ENCODE results near the gene CHRNA5. TPM values are rescaled to one million over a fixed set of nuclear protein-coding genes. Genes with fewer than 3 reads are reported as not detected.
A peak's percentile ranks its signal among the peaks of the same experiment; 100 is the strongest.
"Not testable (repeated sequence)": the region's sequence is repeated elsewhere in the genome, so short reads cannot be mapped to it uniquely, and the experiment has no call there.

CHRNA5 gene
- total RNA-seq (0.94 TPM), polyA plus RNA-seq (1 to 10 TPM in 1 of 4 donors, under 1 TPM in 2, not detected in 1; 0.08 to 2.0 (median 0.29) TPM)

DNA sequence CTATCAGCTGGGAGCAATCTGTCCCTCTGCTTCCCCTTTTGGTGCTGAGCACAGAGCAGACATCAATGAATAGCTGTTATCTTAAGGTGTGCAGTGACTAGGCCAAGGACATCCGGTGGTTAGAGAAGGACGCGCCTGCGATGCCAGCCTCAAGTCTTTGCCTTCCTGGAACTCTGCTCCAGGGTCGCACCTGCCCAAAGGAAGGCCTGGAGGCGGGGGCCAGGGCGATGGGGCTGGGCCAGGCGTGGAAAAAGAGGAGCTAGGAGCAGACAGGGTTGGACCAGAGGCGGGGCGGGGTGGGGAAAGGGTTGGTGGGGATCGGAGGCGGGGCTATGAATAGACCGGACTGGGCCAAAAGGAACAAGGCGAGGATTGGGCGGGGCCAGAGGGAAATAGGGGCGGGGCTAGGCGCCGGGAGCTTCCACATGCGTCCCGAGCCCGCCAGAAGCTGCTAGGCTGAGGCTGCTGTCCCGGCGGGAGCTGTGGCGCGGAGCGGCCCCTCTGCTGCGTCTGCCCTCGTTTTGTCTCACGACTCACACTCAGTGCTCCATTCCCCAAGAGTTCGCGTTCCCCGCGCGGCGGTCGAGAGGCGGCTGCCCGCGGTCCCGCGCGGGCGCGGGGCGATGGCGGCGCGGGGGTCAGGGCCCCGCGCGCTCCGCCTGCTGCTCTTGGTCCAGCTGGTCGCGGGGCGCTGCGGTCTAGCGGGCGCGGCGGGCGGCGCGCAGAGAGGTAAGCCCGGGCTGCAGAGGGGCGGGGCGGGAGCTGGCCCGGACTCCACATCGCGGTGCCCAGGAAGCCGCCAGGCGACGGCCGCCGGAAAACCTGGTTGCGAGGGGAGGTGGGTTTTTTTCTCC is at the start of gene CHRNA5:
TSS of gene CHRNA5 (plus strand) at position 424 of the 854 bp plus-strand sequence. CDS start at position 624, 200 bp downstream.
- peak within 1 kb of the TSS; percentile 81 to 97 (median 90) for H3K4me3 Mint-ChIP-seq
- Histone ChIP-seq H3K4me3 (ENCODE audit: low read depth, low read length) (peak within 1 kb of the TSS; percentile 87), H3K36me3 (ENCODE audit: control insufficient read depth, insufficient read depth, low read length) (no peaks in the 10 kb centered on the region), H3K4me1 (ENCODE audit: control insufficient read depth, insufficient read depth, low read length, poor library complexity, severe bottlenecking) (peaks cover 19% of the 10 kb centered on the region), H3K27ac (ENCODE audit: insufficient read depth, low read length, poor library complexity, severe bottlenecking) (no peak within 1 kb of the TSS), H3K9me3 (ENCODE audit: control insufficient read depth in 2 of 2, low read length in 2 of 2) (no peaks in the 10 kb centered on the region), H3K27me3 (ENCODE audit: control insufficient read depth, insufficient read depth, low read length) (no peaks in the 10 kb centered on the region)
- peak; percentile 65 to 75 for ATAC-seq (ENCODE audit: low read depth in 2 of 2)
- H3K36me3 Mint-ChIP-seq = no peaks in the 10 kb centered on the region
- H3K27ac Mint-ChIP-seq = peak within 1 kb of the TSS; percentile 57 to 84 (median 78)
- peaks cover 16% of the 10 kb centered on the region for H3K27me3 Mint-ChIP-seq
- H3K4me1 Mint-ChIP-seq = peaks cover 6 to 24% (median 18%) of the 10 kb centered on the region in 4 donors
- H3K9me3 Mint-ChIP-seq = no peaks in the 10 kb centered on the region
- DNase-seq = peak; percentile 36 to 69 (median 66)

DNA sequence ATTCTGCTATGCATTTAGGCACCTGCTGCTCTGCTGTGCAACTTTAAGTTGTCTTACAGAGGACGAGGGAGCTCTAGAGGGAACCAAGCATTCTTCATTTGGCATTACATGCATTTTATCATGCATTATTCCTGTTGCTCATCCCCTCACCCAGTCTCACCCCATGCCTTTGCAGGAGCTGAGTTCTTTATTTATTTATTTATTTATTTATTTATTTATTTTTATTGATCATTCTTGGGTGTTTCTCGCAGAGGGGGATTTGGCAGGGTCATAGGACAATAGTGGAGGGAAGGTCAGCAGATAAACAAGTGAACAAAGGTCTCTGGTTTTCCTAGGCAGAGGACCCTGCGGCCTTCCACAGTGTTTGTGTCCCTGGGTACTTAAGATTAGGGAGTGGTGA is 45.3 kb upstream of the CHRNA5 start:
- not testable (repeated sequence) for H3K27ac Mint-ChIP-seq; H3K9me3 ChIP-seq (ENCODE audit: control insufficient read depth in 2 of 2, low read length in 2 of 2); H3K27me3 ChIP-seq (ENCODE audit: control insufficient read depth, insufficient read depth, low read length); H3K36me3 ChIP-seq (ENCODE audit: control insufficient read depth, insufficient read depth, low read length); H3K4me1 ChIP-seq (ENCODE audit: control insufficient read depth, insufficient read depth, low read length, poor library complexity, severe bottlenecking); H3K4me1 Mint-ChIP-seq; H3K27ac ChIP-seq (ENCODE audit: insufficient read depth, low read length, poor library complexity, severe bottlenecking); ATAC-seq (ENCODE audit: low read depth in 2 of 2); H3K36me3 Mint-ChIP-seq; H3K9me3 Mint-ChIP-seq; H3K4me3 Mint-ChIP-seq; H3K27me3 Mint-ChIP-seq; H3K4me3 ChIP-seq (ENCODE audit: low read depth, low read length); DNase-seq

DNA sequence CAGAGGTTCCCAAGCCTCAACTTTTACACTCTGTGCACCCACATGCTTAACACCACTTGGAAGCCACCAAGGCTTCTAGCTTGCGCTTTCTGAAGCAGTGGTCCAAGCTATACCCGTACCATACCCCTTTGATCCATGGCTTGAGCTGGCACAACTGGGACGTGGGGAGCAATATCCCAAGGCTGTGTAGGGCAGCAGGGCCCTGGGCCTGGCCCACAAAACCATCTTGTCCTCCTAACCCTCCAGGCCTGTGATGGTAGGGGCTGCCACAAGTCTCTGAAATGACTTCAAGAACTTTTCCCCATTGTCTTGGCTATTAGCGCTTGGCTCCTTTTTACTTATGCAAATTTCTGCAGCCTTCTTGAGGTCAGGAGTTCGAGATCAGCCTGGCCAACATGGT is 41.1 kb upstream of the CHRNA5 start:
- H3K36me3 Mint-ChIP-seq = peaks cover 9% of the 10 kb centered on the region
- no peaks in the 10 kb centered on the region for H3K4me1 Mint-ChIP-seq
- H3K9me3 ChIP-seq (ENCODE audit: control insufficient read depth in 2 of 2, low read length in 2 of 2) = no peaks in the 10 kb centered on the region
- H3K4me1 ChIP-seq (ENCODE audit: control insufficient read depth, insufficient read depth, low read length, poor library complexity, severe bottlenecking) = no peaks in the 10 kb centered on the region
- no peak overlapping the region for H3K4me3 ChIP-seq (ENCODE audit: low read depth, low read length)
- no peaks in the 10 kb centered on the region for H3K36me3 ChIP-seq (ENCODE audit: control insufficient read depth, insufficient read depth, low read length)
- peaks cover 13% of the 10 kb centered on the region for H3K27me3 Mint-ChIP-seq
- H3K27ac Mint-ChIP-seq = no peak overlapping the region
- H3K27me3 ChIP-seq (ENCODE audit: control insufficient read depth, insufficient read depth, low read length) = no peaks in the 10 kb centered on the region
- no peak overlapping the region for H3K27ac ChIP-seq (ENCODE audit: insufficient read depth, low read length, poor library complexity, severe bottlenecking)
- DNase-seq (no peak), ATAC-seq (ENCODE audit: low read depth in 2 of 2) (no peak)
- H3K4me3 Mint-ChIP-seq = no peak overlapping the region
- peaks cover 0 to 3% (median 0%) of the 10 kb centered on the region in 7 donors for H3K9me3 Mint-ChIP-seq

DNA sequence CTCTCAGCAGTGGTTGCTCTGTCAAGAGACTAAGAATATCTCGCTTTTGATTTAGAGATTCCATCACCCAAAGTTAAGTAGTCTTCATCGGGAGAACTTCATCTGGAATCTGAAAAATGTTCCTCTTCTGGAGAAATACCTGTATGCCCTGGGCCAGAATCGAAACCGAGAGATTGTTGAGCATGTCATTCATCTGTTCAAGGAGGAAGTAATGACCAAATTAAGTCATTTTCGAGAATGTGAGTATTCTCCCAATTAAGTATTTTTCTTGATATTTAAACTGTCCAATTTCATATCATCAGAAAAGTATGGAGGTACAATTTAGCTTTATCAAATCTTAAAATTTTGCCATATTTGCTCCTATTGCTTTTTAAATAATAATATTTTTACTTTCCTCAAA is 38.0 kb upstream of the CHRNA5 start:
- Mint-ChIP-seq H3K4me1 (no peaks in the 10 kb centered on the region), H3K4me3 (no peak overlapping the region), H3K36me3 (peaks cover 9% of the 10 kb centered on the region), H3K9me3 (peaks cover 0 to 3% (median 0%) of the 10 kb centered on the region in 7 donors), H3K27me3 (peaks cover 13% of the 10 kb centered on the region), H3K27ac (no peak overlapping the region)
- Histone ChIP-seq H3K4me1 (ENCODE audit: control insufficient read depth, insufficient read depth, low read length, poor library complexity, severe bottlenecking) (no peaks in the 10 kb centered on the region), H3K36me3 (ENCODE audit: control insufficient read depth, insufficient read depth, low read length) (no peaks in the 10 kb centered on the region), H3K27me3 (ENCODE audit: control insufficient read depth, insufficient read depth, low read length) (no peaks in the 10 kb centered on the region), H3K4me3 (ENCODE audit: low read depth, low read length) (no peak overlapping the region), H3K27ac (ENCODE audit: insufficient read depth, low read length, poor library complexity, severe bottlenecking) (no peak overlapping the region), H3K9me3 (ENCODE audit: control insufficient read depth in 2 of 2, low read length in 2 of 2) (no peaks in the 10 kb centered on the region)
- DNase-seq (no peak), ATAC-seq (ENCODE audit: low read depth in 2 of 2) (no peak)

DNA sequence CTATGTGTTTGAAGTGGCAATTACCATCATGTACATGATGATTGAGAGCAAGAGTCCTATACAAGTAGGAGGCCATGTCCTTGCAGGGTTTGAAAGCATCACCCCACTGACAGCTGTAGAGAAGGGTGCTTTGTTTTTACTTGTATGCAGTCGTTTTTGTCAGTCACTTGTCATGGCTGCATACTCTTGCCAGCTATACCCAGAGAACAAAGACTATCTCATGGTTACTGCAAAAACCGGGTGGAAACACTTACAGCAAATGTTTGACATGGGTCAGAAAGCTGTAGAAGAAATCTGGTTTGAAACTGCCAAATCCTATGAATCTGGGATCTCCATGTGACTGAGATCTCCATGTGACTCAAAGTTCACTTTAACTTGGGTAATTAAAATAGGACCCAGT is 32.0 kb upstream of the CHRNA5 start:
- H3K27me3 ChIP-seq (ENCODE audit: control insufficient read depth, insufficient read depth, low read length) = no peaks in the 10 kb centered on the region
- H3K27me3 Mint-ChIP-seq = no peaks in the 10 kb centered on the region
- H3K27ac ChIP-seq (ENCODE audit: insufficient read depth, low read length, poor library complexity, severe bottlenecking) = no peak overlapping the region
- H3K4me1 Mint-ChIP-seq = no peaks in the 10 kb centered on the region
- DNase-seq = no peak
- H3K9me3 ChIP-seq (ENCODE audit: control insufficient read depth in 2 of 2, low read length in 2 of 2) = no peaks in the 10 kb centered on the region
- no peaks in the 10 kb centered on the region for H3K36me3 ChIP-seq (ENCODE audit: control insufficient read depth, insufficient read depth, low read length)
- H3K4me1 ChIP-seq (ENCODE audit: control insufficient read depth, insufficient read depth, low read length, poor library complexity, severe bottlenecking) = no peaks in the 10 kb centered on the region
- no peak overlapping the region for H3K4me3 Mint-ChIP-seq
- no peak overlapping the region for H3K27ac Mint-ChIP-seq
- H3K9me3 Mint-ChIP-seq = no peaks in the 10 kb centered on the region
- no peak overlapping the region for H3K4me3 ChIP-seq (ENCODE audit: low read depth, low read length)
- no peak for ATAC-seq (ENCODE audit: low read depth in 2 of 2)
- peaks cover 6% of the 10 kb centered on the region for H3K36me3 Mint-ChIP-seq

DNA sequence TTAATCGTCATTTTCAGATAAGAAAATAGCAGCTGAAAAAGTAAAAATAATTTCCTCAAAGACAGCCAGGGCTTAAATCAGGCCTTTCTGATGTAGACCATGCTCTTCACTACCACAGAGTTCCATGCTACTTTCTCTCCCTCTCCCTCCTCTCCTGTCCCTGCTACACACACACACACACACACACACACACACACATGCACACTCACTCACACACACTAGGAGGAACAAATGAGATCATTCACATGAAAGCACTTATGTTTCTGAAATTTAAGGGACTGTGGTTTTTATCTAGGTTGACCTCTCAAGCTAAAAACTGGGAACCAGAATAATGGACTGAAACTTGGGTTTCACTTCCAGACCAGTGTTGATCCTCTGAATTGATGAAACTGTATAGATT is 29.2 kb upstream of the CHRNA5 start:
- H3K27me3 Mint-ChIP-seq = peaks cover 6% of the 10 kb centered on the region
- H3K4me1 Mint-ChIP-seq = peaks cover 5 to 10% (median 7%) of the 10 kb centered on the region in 4 donors
- ATAC-seq (ENCODE audit: low read depth in 2 of 2) (no peak), DNase-seq (no peak)
- H3K36me3 Mint-ChIP-seq = peaks cover 6% of the 10 kb centered on the region
- H3K4me3 ChIP-seq (ENCODE audit: low read depth, low read length) = no peak overlapping the region
- H3K27ac ChIP-seq (ENCODE audit: insufficient read depth, low read length, poor library complexity, severe bottlenecking) = no peak overlapping the region
- no peaks in the 10 kb centered on the region for H3K9me3 Mint-ChIP-seq
- H3K27ac Mint-ChIP-seq = no peak overlapping the region
- H3K9me3 ChIP-seq (ENCODE audit: control insufficient read depth in 2 of 2, low read length in 2 of 2) = no peaks in the 10 kb centered on the region
- H3K36me3 ChIP-seq (ENCODE audit: control insufficient read depth, insufficient read depth, low read length) = no peaks in the 10 kb centered on the region
- H3K27me3 ChIP-seq (ENCODE audit: control insufficient read depth, insufficient read depth, low read length) = no peaks in the 10 kb centered on the region
- H3K4me3 Mint-ChIP-seq = no peak overlapping the region
- peaks cover 7% of the 10 kb centered on the region for H3K4me1 ChIP-seq (ENCODE audit: control insufficient read depth, insufficient read depth, low read length, poor library complexity, severe bottlenecking)

DNA sequence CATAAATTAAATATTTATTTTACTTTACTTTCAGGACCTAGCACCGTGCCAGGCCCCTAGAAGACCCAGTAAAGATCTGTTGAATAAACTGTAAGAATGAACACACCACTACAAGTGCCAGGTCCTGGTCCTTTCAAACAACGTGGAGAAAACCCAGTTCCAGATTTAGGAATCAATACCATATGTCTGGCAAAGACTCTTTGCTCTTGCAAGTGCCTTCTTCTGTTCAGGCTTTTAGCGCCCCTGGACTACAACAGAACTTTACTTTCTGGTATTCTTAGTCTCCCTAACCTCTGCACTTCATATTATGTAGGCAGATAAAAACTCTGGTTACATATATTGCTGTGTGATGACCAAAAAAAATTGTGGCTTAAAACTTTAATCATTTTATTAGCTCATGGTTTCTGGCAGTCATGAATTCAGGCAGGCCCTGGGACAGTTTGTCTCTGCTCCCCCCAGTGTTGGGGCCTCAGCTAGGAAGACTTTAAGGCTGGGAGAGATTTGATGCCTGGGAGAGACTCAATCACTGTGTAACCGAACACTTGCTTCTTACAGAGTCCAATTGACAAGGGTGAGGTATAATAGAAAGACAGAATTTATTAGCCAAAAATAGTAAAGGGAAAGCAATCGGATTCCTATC is 27.9 kb upstream of the CHRNA5 start:
- Mint-ChIP-seq H3K36me3 (peaks cover 8% of the 10 kb centered on the region), H3K4me1 (peaks cover 6 to 20% (median 15%) of the 10 kb centered on the region in 4 donors), H3K4me3 (peak overlapping the region in 3 of 4 donors; percentile 38 to 97 (median 41)), H3K27ac (peak overlapping the region in 1 of 3 donors; percentile 57), H3K27me3 (peaks cover 6% of the 10 kb centered on the region), H3K9me3 (no peaks in the 10 kb centered on the region)
- Histone ChIP-seq H3K36me3 (ENCODE audit: control insufficient read depth, insufficient read depth, low read length) (peaks cover 2% of the 10 kb centered on the region), H3K27ac (ENCODE audit: insufficient read depth, low read length, poor library complexity, severe bottlenecking) (no peak overlapping the region), H3K4me3 (ENCODE audit: low read depth, low read length) (no peak overlapping the region), H3K9me3 (ENCODE audit: control insufficient read depth in 2 of 2, low read length in 2 of 2) (no peaks in the 10 kb centered on the region), H3K27me3 (ENCODE audit: control insufficient read depth, insufficient read depth, low read length) (no peaks in the 10 kb centered on the region), H3K4me1 (ENCODE audit: control insufficient read depth, insufficient read depth, low read length, poor library complexity, severe bottlenecking) (peaks cover 18% of the 10 kb centered on the region)
- ATAC-seq (ENCODE audit: low read depth in 2 of 2) = no peak
- no peak for DNase-seq

Measured in CD4-positive, CD25-positive, alpha-beta regulatory T cell (primary cell).